ENCODE measurements around the gene SNRPD3.
"Not testable (repeated sequence)": the region's sequence is repeated elsewhere in the genome, so short reads cannot be mapped to it uniquely, and the experiment has no call there.

SNRPD3 gene

GRCh38 chr22:24594569-24595120, 38.8 kb downstream of the SNRPD3 start:
- H3K4me3 ChIP-seq (ENCODE audit: low read depth, low read length): no peak overlapping the region
- no peak for TF ChIP-seq CTCF (IDR thresholded peaks at IDR 0.05; ENCODE audit: insufficient read depth, low read length, missing control alignments)
- POLR2A ChIA-PET: no interaction called here
- CTCF ChIA-PET: no interaction called here
- no peak for DNase-seq (ENCODE audit: low read depth, low spot score)

GRCh38 chr22:24595228-24595627, 39.4 kb downstream of the SNRPD3 start:
- POLR2A ChIA-PET: no interaction called here
- CTCF ChIA-PET: no interaction called here
- no peak overlapping the region for H3K4me3 ChIP-seq (ENCODE audit: low read depth, low read length)
- no peak for TF ChIP-seq CTCF (IDR thresholded peaks at IDR 0.05; ENCODE audit: insufficient read depth, low read length, missing control alignments)
- DNase-seq (ENCODE audit: low read depth, low spot score): no peak

- H3K4me3 ChIP-seq (ENCODE audit: low read depth, low read length): no peak overlapping the region
- CTCF ChIA-PET: no interaction called here
- no peak for TF ChIP-seq CTCF (IDR thresholded peaks at IDR 0.05; ENCODE audit: insufficient read depth, low read length, missing control alignments)
- POLR2A ChIA-PET: no interaction called here
- DNase-seq (ENCODE audit: low read depth, low spot score): no peak
Measured at GRCh38 chr22:24595863-24596262, 40.1 kb downstream of the SNRPD3 start.

- CTCF ChIA-PET; DNase-seq (ENCODE audit: low read depth, low spot score); POLR2A ChIA-PET; H3K4me3 ChIP-seq (ENCODE audit: low read depth, low read length): not testable (repeated sequence)
Measured at GRCh38 chr22:24597076-24597475, 41.3 kb downstream of the SNRPD3 start.

GRCh38 chr22:24599514-24599913, 43.7 kb downstream of the SNRPD3 start:
- no peak overlapping the region for H3K4me3 ChIP-seq (ENCODE audit: low read depth, low read length)
- DNase-seq (ENCODE audit: low read depth, low spot score): no peak
- TF ChIP-seq CTCF (IDR thresholded peaks at IDR 0.05; ENCODE audit: insufficient read depth, low read length, missing control alignments): no peak
- ChIA-PET POLR2A (no interaction called here), CTCF (interaction anchor here (0.6 kb wide), 1 partner anchor 1721 kb away, joined by 3 read pairs; no protein-coding TSS in a partner anchor)

- DNase-seq (ENCODE audit: low read depth, low spot score); H3K4me3 ChIP-seq (ENCODE audit: low read depth, low read length); POLR2A ChIA-PET: not testable (repeated sequence)
- CTCF ChIA-PET: interaction anchor here (0.6 kb wide), 1 partner anchor 1720 kb away, joined by 3 read pairs; no protein-coding TSS in a partner anchor
Measured at GRCh38 chr22:24599958-24600715, 44.3 kb downstream of the SNRPD3 start.

- no peak overlapping the region for H3K4me3 ChIP-seq (ENCODE audit: low read depth, low read length)
- POLR2A ChIA-PET: no interaction called here
- CTCF ChIA-PET: no interaction called here
- TF ChIP-seq CTCF (IDR thresholded peaks at IDR 0.05; ENCODE audit: insufficient read depth, low read length, missing control alignments): no peak
- DNase-seq (ENCODE audit: low read depth, low spot score): no peak
Measured at GRCh38 chr22:24601217-24602104, 45.7 kb downstream of the SNRPD3 start.

- DNase-seq (ENCODE audit: low read depth, low spot score); CTCF ChIA-PET; H3K4me3 ChIP-seq (ENCODE audit: low read depth, low read length); POLR2A ChIA-PET: not testable (repeated sequence)
Measured at GRCh38 chr22:24602105-24602749, 46.4 kb downstream of the SNRPD3 start.

- CTCF ChIA-PET; H3K4me3 ChIP-seq (ENCODE audit: low read depth, low read length); DNase-seq (ENCODE audit: low read depth, low spot score); POLR2A ChIA-PET: not testable (repeated sequence)
Measured at GRCh38 chr22:24602847-24603769, 47.3 kb downstream of the SNRPD3 start, which contains the start of gene GGT1. GGT1 (plus strand) TSS chr22:24603193; CDS start chr22:24611082, 7,889 bp downstream.
